Measurements from ENCODE around the gene OR2B6.

DNA sequence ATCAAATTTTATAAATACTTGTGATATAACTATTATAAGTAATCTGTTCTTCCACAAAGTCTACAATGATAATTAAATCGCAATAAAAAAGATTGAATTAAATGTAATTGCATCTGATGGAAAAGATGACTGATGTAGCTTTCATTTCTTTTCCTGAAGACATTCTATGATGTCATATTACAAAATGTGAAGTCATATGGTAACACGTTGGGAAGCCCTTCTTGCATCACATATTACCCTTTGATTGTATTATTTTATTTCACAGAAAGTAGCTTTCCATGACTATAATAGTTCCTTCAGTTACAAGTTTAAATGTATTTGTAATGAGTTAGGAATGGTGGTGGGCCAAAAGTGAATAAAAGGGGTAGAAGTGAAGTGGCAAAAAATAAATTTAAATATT lies 25.8 kb upstream of the OR2B6 start:
- TF ChIP-seq, protein P1, sequence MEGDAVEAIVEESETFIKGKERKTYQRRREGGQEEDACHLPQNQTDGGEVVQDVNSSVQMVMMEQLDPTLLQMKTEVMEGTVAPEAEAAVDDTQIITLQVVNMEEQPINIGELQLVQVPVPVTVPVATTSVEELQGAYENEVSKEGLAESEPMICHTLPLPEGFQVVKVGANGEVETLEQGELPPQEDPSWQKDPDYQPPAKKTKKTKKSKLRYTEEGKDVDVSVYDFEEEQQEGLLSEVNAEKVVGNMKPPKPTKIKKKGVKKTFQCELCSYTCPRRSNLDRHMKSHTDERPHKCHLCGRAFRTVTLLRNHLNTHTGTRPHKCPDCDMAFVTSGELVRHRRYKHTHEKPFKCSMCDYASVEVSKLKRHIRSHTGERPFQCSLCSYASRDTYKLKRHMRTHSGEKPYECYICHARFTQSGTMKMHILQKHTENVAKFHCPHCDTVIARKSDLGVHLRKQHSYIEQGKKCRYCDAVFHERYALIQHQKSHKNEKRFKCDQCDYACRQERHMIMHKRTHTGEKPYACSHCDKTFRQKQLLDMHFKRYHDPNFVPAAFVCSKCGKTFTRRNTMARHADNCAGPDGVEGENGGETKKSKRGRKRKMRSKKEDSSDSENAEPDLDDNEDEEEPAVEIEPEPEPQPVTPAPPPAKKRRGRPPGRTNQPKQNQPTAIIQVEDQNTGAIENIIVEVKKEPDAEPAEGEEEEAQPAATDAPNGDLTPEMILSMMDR (IDR thresholded peaks at IDR 0.05) = no peak
- TF ChIP-seq POLR2A (IDR thresholded peaks at IDR 0.05) (no peak), EP300 (IDR thresholded peaks at IDR 0.05) (no peak)
